Heart right ventricle (tissue), 16 donors: ENCODE results near the gene COX8A. TPM values are rescaled to one million over a fixed set of nuclear protein-coding genes. Genes with fewer than 3 reads are reported as not detected.

ENCODE experiments used
- ATAC-seq, 8 donors: fragments of 200-7000 bp; cut with Tn5 transposase; one replicate each; pipeline ENCODE4 v1.9.1; 2020; ENCODE audit warnings: mild to moderate bottlenecking in 8 of 8, moderate library complexity in 8 of 8, moderate number of reproducible peaks in 1 of 8
- DNase-seq, 2 donors: peaks; one replicate each; pipeline ENCODE4 v3.0.0-alpha.2; 2020
- H3K27ac ChIP-seq, 10 donors: fragments of 200-600 bp; sonication (generic) in 2 of 10; one replicate each; pipeline versions ENCODE4 v1.5.0 to v1.8.0; 2020 to 2022; ENCODE audit warnings: mild to moderate bottlenecking in 3 of 10
- H3K27me3 ChIP-seq, 7 donors: fragments of 200-600 bp; one replicate each; pipeline ENCODE4 v1.8.0; 2021 to 2022; ENCODE audit warnings: mild to moderate bottlenecking in 2 of 7
- H3K36me3 ChIP-seq, 9 donors: fragments of 200-600 bp; sonication (generic) in 1 of 9; one replicate each; pipeline versions ENCODE4 v1.5.0 to v1.8.0; 2020 to 2022; ENCODE audit warnings: mild to moderate bottlenecking in 2 of 9
- H3K4me1 ChIP-seq, 9 donors: fragments of 200-600 bp; sonication (generic) in 1 of 9; one replicate each; pipeline versions ENCODE4 v1.5.0 to v1.8.0; 2020 to 2022; ENCODE audit warnings: mild to moderate bottlenecking in 4 of 9
- H3K4me3 ChIP-seq, 10 donors: fragments of 200-600 bp; sonication (generic) in 2 of 10; one replicate each; pipeline versions ENCODE4 v1.5.0 to v1.8.0; 2020 to 2022; ENCODE audit warnings: mild to moderate bottlenecking in 7 of 10, moderate library complexity in 2 of 10
- H3K9me3 ChIP-seq, 11 donors: fragments of 200-600 bp in 10 of 11; sonication (generic) in 2 of 11; one replicate each; pipeline versions ENCODE4 v1.5.0 to v1.8.0; 2013 to 2022; ENCODE audit warnings: mild to moderate bottlenecking in 2 of 11, control low read depth in 1 of 11, moderate library complexity in 1 of 11
- CTCF ChIP-seq, 9 donors: fragments of 200-600 bp; sonication (generic) in 2 of 9; IDR thresholded peaks; one replicate each; pipeline versions ENCODE4 v1.5.0 to v1.8.0; 2021 to 2022; ENCODE audit warnings: antibody characterized with exemption in 9 of 9, mild to moderate bottlenecking in 5 of 9, moderate library complexity in 1 of 9
- WGBS, 2 donors: extraction: QIAGEN DNeasy Blood & Tissue Kit; methylation state at CpG; one replicate each; pipeline ENCODE4 v1.1.7; 2013; ENCODE audit warnings: inconsistent platforms in 1 of 2; 5-methylcytosine and 5-hydroxymethylcytosine counted together
- intact Hi-C, 10 donors: fragments of 100-400 bp; cut with DNase I; formaldehyde crosslinking; loops; one replicate each; pipeline versions ENCODE4 v1.11.1 to v1.14.2; 2022
- long read RNA-seq, 3 donors: library from polyadenylated mRNA; unstranded; transcript quantifications; one replicate each; pipeline ENCODE4 v2.0.0, GENCODE V29; 2020 to 2021
- polyA plus RNA-seq, 2 donors: library from polyadenylated mRNA; stranded (reverse); fragments of 200-250 nt; gene quantifications; one replicate each; pipeline ENCODE4 v1.2.3, GENCODE V29; 2013
- total RNA-seq, 10 donors: library from RNA; stranded (reverse); fragmentation: NEBNext Ultra II Directional in 3 of 10; extraction: Animal tissue kit (Norgen Biotek cat#: 25700) in 3 of 10; gene quantifications; one replicate each; pipeline versions ENCODE4 v1.2.1 to v1.2.4, GENCODE V29; 2021 to 2023
- donor health status: Arrhythmogenic right ventricular cardiomyopathy.
- donor health status: ischemic (EF 13 %, LVEDD 7.1; RV severe dilation, severe dysfunction).
- donor health status: healthy with polysubstance abuse.
- donor health status: DM: no; HTN: yes; CAD: no.
- donor health status: DM: no; HTN: no; CAD: no.
- donor health status: ischemic (EF 25% LVEDD 6.9; RV normal size, moderate dysfunction).
- donor health status: ischemic (EF 25% LVEDD 5.7; RV mildly dilated, moderate dysfunction).
- donor health status: healthy.
- donor health status: DM: yes; HTN: yes; CAD: no.
- donor health status: Ischemic cardiomyopathy.
- donor health status: ischemic (EF 35%, LVEDD 5.7; RV mildly dilated, moderate dysfunction).
- donor health status: nonischemic (EF 11% LVEDD 7.7; RV severe dilation, severe dysfunction).
- donor health status: DM: yes; HTN: yes; CAD: no.
- donor health status: PGD.
- donor health status: ischemic (EF 29% LVEDD 5.4; RV normal size, mild dysfunction).
- donor health status: nonischemic (EF 23%, LVEDD 6.1; RV moderate dilation, normal function).

COX8A gene
- total RNA-seq (1,000 to 10,000 TPM in 6 of 10 donors, 100 to 1,000 TPM in 4; 868 to 1,274 (median 1,041) TPM), polyA plus RNA-seq (1,000 to 10,000 TPM; 1,312 to 2,481 TPM)
- long read RNA-seq, donor 1, transcript COX8A-201 (2 exons, 507 nt) = major isoform, 345 of 345 reads
- long read RNA-seq, donor 1, partial matches to known transcripts = 0 of 345 reads
- long read RNA-seq, donor 1, other reads (novel, unspliced or antisense) = 0 of 345 reads
- long read RNA-seq, donor 2, transcript COX8A-201 (2 exons, 507 nt) = major isoform, 574 of 599 reads
- long read RNA-seq, donor 2, partial matches to known transcripts = 24 of 599 reads
- long read RNA-seq, donor 2, other reads (novel, unspliced or antisense) = 1 of 599 reads
- long read RNA-seq, donor 3, transcript COX8A-201 (2 exons, 507 nt) = major isoform, 66 of 72 reads
- long read RNA-seq, donor 3, partial matches to known transcripts = 0 of 72 reads
- long read RNA-seq, donor 3, other reads (novel, unspliced or antisense) = 6 of 72 reads

- WGBS, 2 donors = 0 to 1% methylated on average over 67 of the region's 67 CpGs
- peaks cover 6 to 41% (median 21%) of the 10 kb centered on the region in 9 donors for H3K4me1 ChIP-seq
- peaks cover 0 to 25% (median 0%) of the 10 kb centered on the region in 9 donors for H3K36me3 ChIP-seq
- peak; percentile 95 to 99 for DNase-seq
- TF ChIP-seq CTCF (IDR thresholded peaks at IDR 0.05) = peak in 6 of 9 donors; percentile 9 to 46 (median 28)
- no peaks in the 10 kb centered on the region for H3K27me3 ChIP-seq
- H3K27ac ChIP-seq = peak within 1 kb of the TSS; percentile 93 to 99 (median 98)
- intact Hi-C loops = no loop called here
- H3K4me3 ChIP-seq = peak within 1 kb of the TSS; percentile 55 to 88 (median 80)
- no peaks in the 10 kb centered on the region for H3K9me3 ChIP-seq
- peak; percentile 93 to 98 (median 96) for ATAC-seq
Measured at GRCh38 chr11:63974259-63975143, at the start of gene COX8A. COX8A (plus strand) TSS chr11:63974620; CDS start chr11:63974681, 61 bp downstream.

GRCh38 chr11:63929616-63930015 lies 44.8 kb upstream of the COX8A start:
- DNase-seq = no peak
- 85 to 93% methylated on average over 5 of the region's 5 CpGs for WGBS, 2 donors
- ATAC-seq = no peak
- H3K4me1 ChIP-seq = peaks cover 0 to 5% (median 0%) of the 10 kb centered on the region in 9 donors
- H3K27me3 ChIP-seq = no peaks in the 10 kb centered on the region
- no peaks in the 10 kb centered on the region for H3K9me3 ChIP-seq
- H3K4me3 ChIP-seq = no peak overlapping the region
- intact Hi-C loops = no loop called here
- H3K27ac ChIP-seq = no peak overlapping the region
- no peak for TF ChIP-seq CTCF (IDR thresholded peaks at IDR 0.05)
- no peaks in the 10 kb centered on the region for H3K36me3 ChIP-seq

GRCh38 chr11:63931045-63931444 lies 43.4 kb upstream of the COX8A start:
- DNase-seq (no peak), ATAC-seq (no peak)
- no peak overlapping the region for H3K27ac ChIP-seq
- no peaks in the 10 kb centered on the region for H3K36me3 ChIP-seq
- WGBS, 2 donors = 72 to 75% methylated on average over 6 of the region's 6 CpGs
- intact Hi-C loops = no loop called here
- H3K4me3 ChIP-seq = no peak overlapping the region
- peaks cover 0 to 5% (median 0%) of the 10 kb centered on the region in 9 donors for H3K4me1 ChIP-seq
- TF ChIP-seq CTCF (IDR thresholded peaks at IDR 0.05) = no peak
- H3K9me3 ChIP-seq = no peaks in the 10 kb centered on the region
- H3K27me3 ChIP-seq = no peaks in the 10 kb centered on the region

- WGBS, 2 donors = 81% methylated on average over 12 of the region's 12 CpGs
- no peak for TF ChIP-seq CTCF (IDR thresholded peaks at IDR 0.05)
- no peaks in the 10 kb centered on the region for H3K27me3 ChIP-seq
- peak in 1 of 8 donors; percentile 40 for ATAC-seq
- DNase-seq = no peak
- H3K4me1 ChIP-seq = peaks cover 0 to 5% (median 0%) of the 10 kb centered on the region in 9 donors
- intact Hi-C loops = no loop called here
- H3K36me3 ChIP-seq = no peaks in the 10 kb centered on the region
- no peaks in the 10 kb centered on the region for H3K9me3 ChIP-seq
- no peak overlapping the region for H3K27ac ChIP-seq
- no peak overlapping the region for H3K4me3 ChIP-seq
Measured at GRCh38 chr11:63931876-63932275, 42.5 kb upstream of the COX8A start.
